Left ventricle myocardium inferior (tissue), 1 donor: Measurements from ENCODE around the gene SMYD3. TPM values are rescaled to one million over a fixed set of nuclear protein-coding genes. Genes with fewer than 3 reads are reported as not detected.
"Not testable (repeated sequence)": the region's sequence is repeated elsewhere in the genome, so short reads cannot be mapped to it uniquely, and the experiment has no call there.

Source experiments
- DNase-seq: peaks from one replicate; pipeline ENCODE4 v3.0.0-alpha.2; 2020
- H3K27ac ChIP-seq: fragments of 200-600 bp; replicated peaks from 2 replicates; pipeline ENCODE4 v1.8.0; 2021
- H3K27me3 ChIP-seq: fragments of 200-600 bp; 2 replicates; pipeline ENCODE4 v1.8.0; 2021; ENCODE audit warnings: low read depth
- H3K36me3 ChIP-seq: fragments of 200-600 bp; 2 replicates; pipeline ENCODE4 v1.8.0; 2021
- H3K4me1 ChIP-seq: fragments of 200-600 bp; 2 replicates; pipeline ENCODE4 v1.8.0; 2021
- H3K4me3 ChIP-seq: fragments of 200-600 bp; 2 replicates; pipeline ENCODE4 v1.8.0; 2021; ENCODE audit warnings: mild to moderate bottlenecking, moderate library complexity
- H3K9me3 ChIP-seq: fragments of 200-600 bp; replicated peaks from 2 replicates; pipeline ENCODE4 v1.8.0; 2021
- intact Hi-C: fragments of 100-400 bp; cut with micrococcal nuclease; formaldehyde crosslinking; loops from one replicate; pipeline ENCODE4 v1.11.0; 2022
- total RNA-seq: library from RNA; stranded (reverse); fragmentation: NEBNext Ultra II Directional; extraction: Animal tissue kit (Norgen Biotek cat#: 25700); gene quantifications from one replicate; pipeline ENCODE4 v1.2.1, GENCODE V29; 2021
- TF ChIP-seq, protein P1 (sequence below): fragments of 200-600 bp; IDR thresholded peaks from 2 replicates; pipeline ENCODE4 v1.8.0; 2021; ENCODE audit warnings: antibody characterized with exemption, mild to moderate bottlenecking, borderline replicate concordance
- donor health status: DM: no; HTN: yes; CAD: no; lungs with severe emphysema.

The SMYD3 gene
- total RNA-seq, 1 donor from 2014 or later, result 9.9 TPM

DNA sequence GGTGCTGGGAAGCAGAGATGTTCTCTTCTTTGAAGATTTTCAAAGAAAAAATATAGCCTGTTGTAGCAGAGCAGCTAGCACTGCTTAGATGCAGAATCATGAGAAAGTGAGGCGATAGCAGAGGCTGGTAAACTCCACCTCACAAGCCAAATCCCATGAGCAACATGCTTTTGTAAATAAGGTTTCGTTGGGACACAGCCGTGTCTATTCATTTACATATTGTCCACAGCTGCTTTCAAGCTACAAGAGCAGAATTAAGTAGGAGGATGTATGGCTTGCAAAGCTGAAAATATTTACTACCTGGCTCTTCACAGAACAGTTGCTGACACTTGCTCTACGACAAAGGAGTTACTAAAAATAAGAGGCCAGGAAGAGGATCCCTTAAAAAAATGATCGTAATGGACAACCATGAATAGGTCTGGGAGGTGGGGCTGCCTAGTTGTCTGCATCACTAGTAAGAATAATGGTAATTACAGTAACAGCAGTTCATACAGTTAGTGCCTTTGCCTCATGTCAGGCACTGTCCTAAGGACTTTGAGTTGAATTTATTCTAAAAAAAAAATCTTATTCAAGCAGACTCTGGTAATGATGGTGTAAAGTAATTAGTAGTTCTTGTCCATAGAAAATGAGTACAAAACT, 730.3 kb downstream of the SMYD3 start:
- Histone ChIP-seq H3K9me3 (peaks cover 7% of the 10 kb centered on the region), H3K36me3 (no peaks in the 10 kb centered on the region), H3K27ac (no peak overlapping the region), H3K4me3 (no peak overlapping the region), H3K27me3 (no peaks in the 10 kb centered on the region), H3K4me1 (peaks cover 34% of the 10 kb centered on the region)
- TF ChIP-seq, protein P1, sequence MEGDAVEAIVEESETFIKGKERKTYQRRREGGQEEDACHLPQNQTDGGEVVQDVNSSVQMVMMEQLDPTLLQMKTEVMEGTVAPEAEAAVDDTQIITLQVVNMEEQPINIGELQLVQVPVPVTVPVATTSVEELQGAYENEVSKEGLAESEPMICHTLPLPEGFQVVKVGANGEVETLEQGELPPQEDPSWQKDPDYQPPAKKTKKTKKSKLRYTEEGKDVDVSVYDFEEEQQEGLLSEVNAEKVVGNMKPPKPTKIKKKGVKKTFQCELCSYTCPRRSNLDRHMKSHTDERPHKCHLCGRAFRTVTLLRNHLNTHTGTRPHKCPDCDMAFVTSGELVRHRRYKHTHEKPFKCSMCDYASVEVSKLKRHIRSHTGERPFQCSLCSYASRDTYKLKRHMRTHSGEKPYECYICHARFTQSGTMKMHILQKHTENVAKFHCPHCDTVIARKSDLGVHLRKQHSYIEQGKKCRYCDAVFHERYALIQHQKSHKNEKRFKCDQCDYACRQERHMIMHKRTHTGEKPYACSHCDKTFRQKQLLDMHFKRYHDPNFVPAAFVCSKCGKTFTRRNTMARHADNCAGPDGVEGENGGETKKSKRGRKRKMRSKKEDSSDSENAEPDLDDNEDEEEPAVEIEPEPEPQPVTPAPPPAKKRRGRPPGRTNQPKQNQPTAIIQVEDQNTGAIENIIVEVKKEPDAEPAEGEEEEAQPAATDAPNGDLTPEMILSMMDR, result no peak
- no peak for DNase-seq
- intact Hi-C loops, result no loop called here

DNA sequence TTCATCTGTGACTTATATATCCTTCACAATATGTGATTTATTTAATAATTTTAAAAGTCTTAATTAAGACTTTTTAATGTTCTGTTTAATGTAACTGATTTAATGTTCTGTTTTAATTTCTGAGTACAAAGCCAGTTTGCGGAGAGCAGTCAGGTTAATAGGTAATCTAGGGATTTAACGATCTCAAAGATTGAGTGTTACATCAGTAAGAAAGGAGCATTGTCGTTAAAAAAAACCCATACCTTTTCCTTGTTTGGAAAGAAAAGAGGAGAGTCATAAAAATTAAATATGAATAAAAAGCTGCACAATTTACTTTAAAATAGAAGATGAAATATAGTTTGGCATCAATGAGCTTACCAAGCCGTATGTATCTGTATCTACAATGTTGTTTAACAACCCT, 730.9 kb downstream of the SMYD3 start:
- intact Hi-C loops, result no loop called here
- Histone ChIP-seq H3K36me3 (no peaks in the 10 kb centered on the region), H3K27me3 (no peaks in the 10 kb centered on the region), H3K27ac (no peak overlapping the region), H3K9me3 (peaks cover 7% of the 10 kb centered on the region), H3K4me1 (peaks cover 41% of the 10 kb centered on the region), H3K4me3 (no peak overlapping the region)
- DNase-seq, result no peak
- TF ChIP-seq, protein P1, result no peak

DNA sequence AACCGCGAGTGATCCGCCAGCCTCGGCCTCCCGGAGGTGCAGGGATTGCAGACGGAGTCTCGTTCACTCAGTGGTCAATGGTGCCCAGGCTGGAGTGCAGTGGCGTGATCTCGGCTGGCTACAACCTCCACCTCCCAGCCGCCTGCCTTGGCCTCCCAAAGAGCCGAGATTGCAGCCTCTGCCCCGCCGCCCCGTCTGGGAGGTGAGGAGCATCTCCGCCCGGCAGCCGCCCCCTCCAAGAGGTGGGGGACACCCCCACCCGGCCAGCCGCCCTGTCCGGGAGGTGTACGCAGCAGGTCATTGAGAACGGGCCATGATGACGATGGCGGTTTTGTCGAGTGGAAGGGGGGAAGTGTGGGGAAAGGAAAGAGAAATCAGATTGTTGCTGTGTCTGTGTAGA, 732.1 kb downstream of the SMYD3 start:
- H3K27me3 ChIP-seq, intact Hi-C loops, H3K9me3 ChIP-seq, H3K4me3 ChIP-seq, DNase-seq, H3K36me3 ChIP-seq, H3K27ac ChIP-seq: not testable (repeated sequence)
- H3K4me1 ChIP-seq, result peaks cover 42% of the 10 kb centered on the region

- intact Hi-C loops, result no loop called here
- no peaks in the 10 kb centered on the region for H3K36me3 ChIP-seq
- H3K27ac ChIP-seq, result no peak overlapping the region
- no peak overlapping the region for H3K4me3 ChIP-seq
- no peaks in the 10 kb centered on the region for H3K27me3 ChIP-seq
- TF ChIP-seq, protein P1, result no peak
- peaks cover 42% of the 10 kb centered on the region for H3K4me1 ChIP-seq
- no peaks in the 10 kb centered on the region for H3K9me3 ChIP-seq
- no peak for DNase-seq
Measured at GRCh38 chr1:245774196-245774595, 732.9 kb downstream of the SMYD3 start.

GRCh38 chr1:245773344-245773743, 733.7 kb downstream of the SMYD3 start:
- intact Hi-C loops, result no loop called here
- TF ChIP-seq, protein P1, result no peak
- Histone ChIP-seq H3K9me3 (no peaks in the 10 kb centered on the region), H3K36me3 (peaks cover 7% of the 10 kb centered on the region), H3K4me1 (peaks cover 42% of the 10 kb centered on the region), H3K27me3 (no peaks in the 10 kb centered on the region), H3K27ac (no peak overlapping the region), H3K4me3 (no peak overlapping the region)
- DNase-seq, result no peak

DNA sequence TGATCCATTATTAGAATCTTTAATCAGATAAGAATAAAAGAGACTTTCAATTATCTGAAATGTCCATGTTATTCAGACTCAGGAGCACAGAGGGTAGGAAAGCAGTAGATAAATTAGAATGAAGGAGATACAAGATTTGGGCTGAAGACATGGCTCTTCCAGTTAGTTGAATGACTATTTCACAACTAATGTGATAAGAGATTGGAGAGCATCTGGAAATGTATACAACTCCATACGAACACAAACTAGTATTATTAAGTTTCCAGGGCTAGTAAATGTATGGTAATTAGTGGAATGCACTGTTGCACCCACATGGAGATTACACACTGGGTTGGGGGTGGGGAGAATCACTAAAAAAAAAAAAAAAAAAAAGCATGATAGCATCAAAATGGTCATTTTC, 734.3 kb downstream of the SMYD3 start:
- Histone ChIP-seq H3K9me3 (no peaks in the 10 kb centered on the region), H3K27me3 (no peaks in the 10 kb centered on the region), H3K36me3 (peaks cover 7% of the 10 kb centered on the region), H3K4me3 (no peak overlapping the region), H3K27ac (no peak overlapping the region), H3K4me1 (peaks cover 42% of the 10 kb centered on the region)
- intact Hi-C loops, result no loop called here
- no peak for DNase-seq
- TF ChIP-seq, protein P1, result no peak
